ENCODE data around the gene DSG3. TPM values are rescaled to one million over a fixed set of nuclear protein-coding genes. Genes with fewer than 3 reads are reported as not detected.

The DSG3 gene
- total RNA-seq, 4 donors from 2014 or later: 513 to 856 (median 737) TPM

GRCh38 chr18:31526374-31526773 is 78.8 kb downstream of the DSG3 start:
- Histone ChIP-seq H3K4me3 (no peak overlapping the region), H3K27ac (no peak overlapping the region), H3K4me1 (no peaks in the 10 kb centered on the region), H3K36me3 (peaks cover 0 to 17% (median 0%) of the 10 kb centered on the region in 3 donors), H3K9me3 (no peaks in the 10 kb centered on the region), H3K27me3 (no peaks in the 10 kb centered on the region)
- WGBS, 2 donors: 80 to 87% methylated on average over 7 of the region's 7 CpGs
- intact Hi-C loops (cut with DNase I): no loop called here
- no peak for DNase-seq
- TF ChIP-seq POLR2A (IDR thresholded peaks at IDR 0.05) (no peak), CTCF (IDR thresholded peaks at IDR 0.05) (no peak)

Other genes with a start within 250 kb of the DSG3 start
- 10 to 100 TPM in 3 of 4 donors, 1 to 10 TPM in 1; 1.8 to 60.2 (median 19.4) TPM for gene DSG1, start 129.6 kb upstream of the DSG3 start, total RNA-seq
- gene DSG4, start 71.0 kb upstream of the DSG3 start, total RNA-seq: not detected
- 10 to 100 TPM in 1 of 4 donors, 1 to 10 TPM in 3; 7.3 to 18.8 (median 9.7) TPM for gene DSG2, start 50.4 kb downstream of the DSG3 start, total RNA-seq
- not detected for gene TTR, start 144.1 kb downstream of the DSG3 start, total RNA-seq
- 1 to 10 TPM; 2.5 to 3.6 (median 3.0) TPM for gene B4GALT6, start 236.8 kb downstream of the DSG3 start, total RNA-seq